ENCODE data around the gene SAV1.
"Not testable (repeated sequence)": the region's sequence is repeated elsewhere in the genome, so short reads cannot be mapped to it uniquely, and the experiment has no call there.

SAV1 gene

GRCh38 chr14:50665300-50665699, 2.8 kb downstream of the SAV1 start:
- not testable (repeated sequence) for DNase-seq (ENCODE audit: low read depth in 2 of 2)

- not testable (repeated sequence) for DNase-seq (ENCODE audit: low read depth in 2 of 2)
These were observed 3.5 kb downstream of the SAV1 start for GRCh38 chr14:50664579-50664978.

- no peak for DNase-seq (ENCODE audit: low read depth in 2 of 2)
These were observed 8.7 kb downstream of the SAV1 start for GRCh38 chr14:50659327-50659974.

DNA sequence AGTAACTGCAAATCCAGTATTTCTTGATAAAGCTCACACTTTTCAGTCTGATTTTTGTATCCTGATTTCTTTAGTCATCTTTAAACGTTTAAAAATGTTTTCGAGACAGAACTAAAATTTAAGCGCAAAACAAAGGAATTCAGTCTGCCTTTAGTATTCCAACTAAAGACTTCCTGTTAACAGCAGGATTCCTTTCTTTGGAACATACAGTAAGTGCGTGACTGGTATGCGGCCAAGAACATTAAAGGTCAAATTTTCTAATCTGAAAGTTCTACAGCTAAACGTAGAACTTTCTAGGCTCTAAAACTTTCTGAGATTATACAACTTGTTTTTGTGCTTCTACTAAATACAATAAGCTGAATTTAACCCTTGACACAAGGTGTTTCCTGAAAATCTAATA, 9.9 kb downstream of the SAV1 start:
- DNase-seq (ENCODE audit: low read depth in 2 of 2) = no peak

GRCh38 chr14:50657753-50658152, 10.4 kb downstream of the SAV1 start:
- DNase-seq (ENCODE audit: low read depth in 2 of 2) = no peak

DNA sequence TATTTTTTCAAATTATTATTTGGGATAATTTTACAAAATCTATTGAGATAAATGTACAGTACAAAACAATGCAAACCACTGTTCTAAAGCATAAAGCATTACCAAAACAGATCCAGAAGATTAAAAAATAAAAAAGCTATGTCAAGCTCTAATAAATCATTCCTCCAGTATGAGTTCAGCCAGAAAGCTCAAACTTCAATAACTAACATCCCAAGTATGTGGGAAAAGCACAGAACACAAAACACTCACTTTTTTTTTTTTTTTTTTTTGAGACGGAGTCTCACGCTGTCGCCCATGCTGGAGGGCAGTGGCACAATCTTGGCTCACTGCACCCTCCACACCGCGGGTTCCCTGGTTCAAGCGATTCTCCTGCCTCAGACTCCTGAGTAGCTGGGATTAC, 11.3 kb downstream of the SAV1 start:
- no peak for DNase-seq (ENCODE audit: low read depth in 2 of 2)

- no peak for DNase-seq (ENCODE audit: low read depth in 2 of 2)
These were observed 18.4 kb downstream of the SAV1 start for GRCh38 chr14:50649691-50650090.

DNA sequence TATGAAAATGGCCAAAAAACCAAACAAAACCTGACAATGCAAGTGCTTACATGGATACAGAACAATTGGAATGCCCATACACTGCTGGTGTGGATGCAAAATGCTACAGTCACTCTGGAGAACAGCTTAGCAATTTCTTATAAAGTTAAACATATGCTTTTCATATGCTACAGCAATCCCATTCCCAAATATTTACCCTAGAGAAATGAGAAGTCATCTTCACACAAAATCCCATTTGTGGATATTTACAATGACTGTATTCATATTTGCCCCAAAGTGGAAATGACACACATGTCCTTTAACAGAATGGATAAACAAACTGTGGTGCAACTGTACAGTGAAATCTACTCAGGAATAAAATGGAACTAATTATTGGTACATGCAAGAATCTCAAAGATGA, 20.4 kb downstream of the SAV1 start:
- DNase-seq (ENCODE audit: low read depth in 2 of 2) = no peak

GRCh38 chr14:50647282-50647681, 20.8 kb downstream of the SAV1 start:
- no peak for DNase-seq (ENCODE audit: low read depth in 2 of 2)

DNA sequence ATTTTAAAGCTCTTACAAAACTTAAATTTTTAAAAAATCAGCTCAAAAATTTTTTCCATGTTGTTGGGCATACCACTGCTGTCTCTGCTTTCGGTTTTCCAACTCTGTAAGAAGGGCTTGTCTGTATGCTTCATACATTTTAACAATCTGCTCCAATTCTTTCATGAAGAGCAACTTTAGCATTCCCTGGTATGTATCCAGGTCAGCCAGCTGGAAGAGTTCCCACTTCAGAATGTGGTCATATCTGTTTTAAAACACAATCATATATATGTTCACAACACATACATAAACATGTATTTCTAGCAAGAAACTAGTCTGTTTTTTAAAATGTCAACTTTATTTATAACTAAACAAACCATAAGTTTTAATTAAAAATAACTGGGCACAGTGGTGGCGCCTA, 33.0 kb downstream of the SAV1 start:
- DNase-seq (ENCODE audit: low read depth in 2 of 2) = no peak

DNA sequence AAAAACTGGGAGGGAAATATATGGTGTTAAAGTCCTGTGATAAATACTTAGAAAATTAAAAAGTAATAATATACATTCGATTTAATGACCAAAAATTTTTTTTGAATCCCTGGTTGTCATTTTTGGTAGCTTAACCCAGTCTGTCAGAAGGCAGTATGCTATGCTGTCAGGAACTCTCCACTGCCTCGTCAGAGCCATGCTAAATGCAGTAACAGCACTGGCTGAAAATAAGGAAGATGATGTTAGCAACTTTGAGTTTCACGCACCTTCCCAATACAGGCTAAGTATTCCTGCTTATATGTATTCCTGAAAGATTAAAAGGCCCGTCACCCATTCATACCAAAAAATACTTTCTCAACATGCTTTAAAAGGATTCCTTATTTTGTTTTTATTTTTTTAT, 34.2 kb downstream of the SAV1 start:
- DNase-seq (ENCODE audit: low read depth in 2 of 2) = no peak

DNA sequence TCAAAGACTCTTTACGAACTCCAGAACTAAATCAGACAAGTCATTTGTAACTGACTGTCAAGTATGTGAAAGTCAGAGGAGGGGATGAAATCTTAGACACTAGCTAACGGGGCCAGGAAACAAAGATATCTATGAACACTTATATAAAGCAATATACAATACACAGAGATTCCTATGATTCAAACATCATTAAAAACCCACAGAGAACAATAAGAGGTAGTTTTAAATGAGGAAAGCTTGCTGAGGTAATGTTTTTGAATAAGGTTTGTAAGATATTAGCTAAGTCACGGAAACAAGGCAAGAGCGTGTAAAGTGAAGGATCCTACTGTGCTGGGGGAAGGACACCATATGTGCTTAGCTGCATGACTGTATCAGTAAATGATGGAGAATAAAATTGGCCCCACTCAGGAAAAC, 36.7 kb downstream of the SAV1 start:
- DNase-seq (ENCODE audit: low read depth in 2 of 2) = no peak

- not testable (repeated sequence) for DNase-seq (ENCODE audit: low read depth in 2 of 2)
These were observed 43.2 kb downstream of the SAV1 start for GRCh38 chr14:50624947-50625346.

DNA sequence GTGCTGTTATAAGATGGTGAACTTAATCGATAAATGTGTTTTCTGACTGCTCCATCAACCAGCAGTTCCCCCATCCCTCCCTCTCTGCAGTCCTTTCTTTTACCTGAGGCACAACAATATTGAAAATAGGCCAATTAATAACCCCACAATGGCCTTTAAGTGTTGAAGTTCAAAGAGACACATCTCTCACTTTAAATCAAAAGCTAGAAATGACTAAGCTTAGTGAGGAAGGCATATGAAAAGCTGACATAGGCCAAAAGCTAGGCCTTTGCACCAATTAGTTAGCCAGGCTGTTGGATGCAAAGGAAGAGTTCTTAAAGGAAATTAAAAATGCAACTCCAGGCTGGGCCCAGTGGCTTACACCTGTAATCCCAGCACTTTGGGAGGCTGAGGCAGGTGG, 43.7 kb downstream of the SAV1 start:
- DNase-seq (ENCODE audit: low read depth in 2 of 2) = no peak

- DNase-seq (ENCODE audit: low read depth in 2 of 2) = no peak
These were observed 45.1 kb downstream of the SAV1 start for GRCh38 chr14:50622978-50623377.

- no peak for DNase-seq (ENCODE audit: low read depth in 2 of 2)
These were observed 47.8 kb downstream of the SAV1 start for GRCh38 chr14:50620341-50620740.

- DNase-seq (ENCODE audit: low read depth in 2 of 2) = no peak
These were observed 48.5 kb downstream of the SAV1 start for GRCh38 chr14:50619569-50620141.

GRCh38 chr14:50616275-50616674, 51.8 kb downstream of the SAV1 start:
- no peak for DNase-seq (ENCODE audit: low read depth in 2 of 2)

DNA sequence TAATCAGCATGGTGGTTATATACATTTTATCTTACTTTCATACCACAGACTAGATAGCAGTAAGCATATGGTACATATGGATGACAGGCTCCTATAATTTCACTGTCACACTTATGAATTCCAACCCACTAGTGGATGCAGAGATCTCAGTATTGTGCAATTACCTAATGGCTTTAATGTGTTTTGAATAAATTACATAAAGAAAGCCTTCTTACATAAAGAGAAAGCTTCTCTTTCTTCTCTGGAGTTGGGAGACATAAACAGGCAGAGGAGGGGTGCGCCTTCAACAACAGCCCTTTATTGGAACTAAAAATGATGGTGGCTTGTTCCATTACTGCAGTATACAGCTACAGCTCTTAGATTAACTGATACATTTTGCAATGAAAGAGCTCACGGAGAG, 52.6 kb downstream of the SAV1 start:
- no peak for DNase-seq (ENCODE audit: low read depth in 2 of 2)

- no peak for DNase-seq (ENCODE audit: low read depth in 2 of 2)
These were observed 53.0 kb downstream of the SAV1 start for GRCh38 chr14:50615056-50615455.

DNA sequence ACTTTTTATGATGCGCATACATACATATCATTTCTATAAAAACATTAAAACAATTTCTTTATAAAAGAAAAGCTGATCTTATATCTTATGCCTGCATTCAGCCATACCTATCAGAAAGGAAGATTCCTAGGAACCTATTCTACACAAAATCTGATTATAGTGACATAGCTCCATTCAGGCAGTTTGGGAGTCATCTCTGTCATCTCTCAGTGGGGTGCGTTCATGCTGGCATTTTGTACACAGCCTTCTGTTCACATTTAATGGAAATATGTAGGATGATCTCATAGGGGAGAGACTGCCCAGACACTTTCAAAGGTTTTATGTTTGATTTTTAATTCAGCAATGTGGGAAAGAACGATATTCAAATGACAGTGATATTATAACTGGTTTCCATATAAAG, 55.3 kb downstream of the SAV1 start:
- no peak for DNase-seq (ENCODE audit: low read depth in 2 of 2)

DNA sequence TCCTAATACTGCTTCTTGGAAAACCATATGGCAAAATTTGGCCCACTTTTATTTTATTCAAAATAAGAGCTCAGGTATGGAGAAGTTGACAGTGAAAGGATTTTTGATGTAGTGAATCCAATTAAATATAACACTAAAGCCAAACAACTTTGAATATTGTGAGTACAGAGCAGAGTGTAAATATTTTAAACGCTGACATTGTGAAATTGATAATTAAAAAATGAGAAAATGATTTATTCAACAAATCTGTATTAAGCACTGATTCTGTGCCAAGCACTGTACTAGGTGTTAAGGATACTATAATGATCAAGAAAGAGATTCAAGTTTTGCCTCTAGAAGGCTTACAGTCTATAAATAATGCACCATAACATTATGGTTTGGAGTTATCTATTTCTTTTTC, 57.6 kb downstream of the SAV1 start:
- DNase-seq (ENCODE audit: low read depth in 2 of 2) = no peak

GRCh38 chr14:50608302-50608851, 59.7 kb downstream of the SAV1 start:
- DNase-seq (ENCODE audit: low read depth in 2 of 2) = no peak

DNA sequence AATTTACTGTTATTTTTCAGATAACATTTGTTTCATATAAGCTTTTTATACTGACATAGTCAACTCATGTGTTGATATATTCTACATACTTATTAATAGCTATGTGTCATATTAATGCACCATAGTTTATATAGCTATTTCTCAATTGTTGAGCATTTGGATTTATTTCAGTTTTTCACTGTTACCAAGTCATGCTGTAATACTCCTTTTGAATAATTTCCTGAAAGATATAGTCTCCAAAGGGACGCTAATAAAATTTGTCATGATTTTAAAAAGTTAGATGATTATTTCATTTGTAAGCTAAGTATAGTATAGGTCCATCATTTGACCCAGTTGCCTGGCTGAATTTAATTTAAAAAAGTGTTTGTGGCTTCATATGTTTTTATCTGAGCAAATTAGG, 60.3 kb downstream of the SAV1 start:
- DNase-seq (ENCODE audit: low read depth in 2 of 2) = no peak

Measured in stimulated activated CD8-positive, alpha-beta memory T cell treated with anti-CD3 and anti-CD28 coated beads, Interleukin-7, amount 100 ng/mL, for 1 hour (primary cell).